GM03348 (cell line): ENCODE measurements around the gene STIM1.
"Not testable (repeated sequence)": the region's sequence is repeated elsewhere in the genome, so short reads cannot be mapped to it uniquely, and the experiment has no call there.

Experiments
- DNase-seq: peaks from one replicate; pipeline ENCODE4 v3.0.0; 2012; ENCODE audit warnings: low spot score

STIM1 gene

DNA sequence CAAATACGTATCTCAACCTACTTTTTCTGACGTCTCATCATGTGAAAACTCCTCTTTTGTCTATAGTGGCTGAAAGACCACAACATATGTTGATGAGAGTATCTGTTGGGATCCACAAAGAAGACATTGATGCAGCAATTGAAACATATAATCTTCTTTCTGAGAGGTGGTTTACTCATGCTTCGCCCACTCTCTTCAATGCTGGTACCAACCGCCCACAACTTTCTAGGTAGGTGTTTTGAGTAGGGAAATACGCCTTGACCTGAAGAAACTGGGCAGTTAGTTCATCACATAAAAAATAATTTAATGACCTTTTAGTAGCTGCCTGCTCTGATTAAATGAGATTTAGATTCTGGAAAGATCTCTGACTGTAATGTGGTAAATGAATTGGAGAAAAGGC lies 256.4 kb downstream of the STIM1 start:
- DNase-seq: no peak

DNA sequence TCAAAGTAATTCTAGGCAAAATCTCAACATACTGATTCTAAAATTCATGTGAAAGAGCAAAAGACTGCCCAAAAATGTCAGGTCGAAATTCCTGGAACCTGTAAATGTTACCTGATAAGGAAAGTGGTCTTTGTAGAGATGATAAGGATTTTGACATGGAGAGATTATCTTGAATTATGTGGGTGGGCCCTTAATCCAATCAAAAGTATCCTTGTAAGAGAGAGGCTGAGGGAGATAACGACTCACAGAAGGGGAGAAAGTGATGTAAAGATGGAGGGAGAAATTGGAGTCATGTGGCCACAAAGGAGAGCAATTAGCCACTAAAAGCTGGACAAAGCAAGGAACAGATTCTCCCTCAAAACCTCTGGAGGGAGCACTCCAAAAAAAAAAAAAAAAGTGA lies 259.7 kb downstream of the STIM1 start:
- DNase-seq: no peak

DNA sequence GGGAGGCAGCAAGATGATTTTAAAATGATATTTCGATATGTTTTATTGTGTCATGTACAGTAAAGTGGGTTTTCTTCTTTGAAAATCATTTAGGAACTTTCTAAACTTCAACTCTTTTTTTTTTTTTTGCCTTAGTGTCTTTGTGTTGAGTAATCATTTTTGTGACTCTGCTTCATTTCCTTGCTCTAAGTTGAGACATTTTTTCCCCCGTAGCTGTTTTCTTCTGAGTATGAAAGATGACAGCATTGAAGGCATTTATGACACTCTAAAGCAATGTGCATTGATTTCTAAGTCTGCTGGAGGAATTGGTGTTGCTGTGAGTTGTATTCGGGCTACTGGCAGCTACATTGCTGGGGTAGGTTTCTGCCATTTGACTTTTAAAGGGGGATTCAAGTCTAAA lies 262.6 kb downstream of the STIM1 start:
- peak; percentile 57 for DNase-seq

DNA sequence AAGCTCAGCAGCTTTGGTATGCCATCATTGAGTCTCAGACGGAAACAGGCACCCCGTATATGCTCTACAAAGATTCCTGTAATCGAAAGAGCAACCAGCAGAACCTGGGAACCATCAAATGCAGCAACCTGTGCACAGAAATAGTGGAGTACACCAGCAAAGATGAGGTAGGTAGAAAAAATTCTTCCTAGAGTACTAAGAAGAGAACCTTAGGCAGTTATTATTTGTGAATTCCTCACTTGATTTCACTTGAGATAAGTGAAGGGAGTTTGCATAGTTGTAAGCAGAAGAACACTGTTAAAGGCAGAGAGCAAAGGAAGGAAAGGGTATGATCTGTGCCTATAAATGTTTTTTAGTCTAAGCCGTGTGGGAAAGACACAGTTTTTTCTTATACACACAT lies 267.8 kb downstream of the STIM1 start:
- no peak for DNase-seq

DNA sequence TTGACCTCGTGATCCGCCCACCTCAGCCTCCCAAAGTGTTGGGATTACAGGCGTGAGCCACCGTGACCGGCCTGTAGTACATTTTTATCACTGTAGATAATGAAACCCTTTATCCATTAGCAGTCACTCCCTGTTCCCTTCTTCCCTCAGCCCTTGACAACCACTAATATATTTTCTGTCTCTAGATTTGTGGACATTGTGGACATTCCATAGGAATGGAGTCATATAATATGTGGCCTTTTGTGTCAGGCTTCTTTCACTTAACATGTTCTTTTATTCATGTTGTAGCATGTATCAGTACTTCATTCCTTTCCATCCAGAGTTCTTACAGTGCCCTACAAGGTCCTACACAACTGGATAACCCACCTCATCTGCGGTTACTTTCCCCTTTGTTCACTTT lies 269.7 kb downstream of the STIM1 start:
- no peak for DNase-seq

DNA sequence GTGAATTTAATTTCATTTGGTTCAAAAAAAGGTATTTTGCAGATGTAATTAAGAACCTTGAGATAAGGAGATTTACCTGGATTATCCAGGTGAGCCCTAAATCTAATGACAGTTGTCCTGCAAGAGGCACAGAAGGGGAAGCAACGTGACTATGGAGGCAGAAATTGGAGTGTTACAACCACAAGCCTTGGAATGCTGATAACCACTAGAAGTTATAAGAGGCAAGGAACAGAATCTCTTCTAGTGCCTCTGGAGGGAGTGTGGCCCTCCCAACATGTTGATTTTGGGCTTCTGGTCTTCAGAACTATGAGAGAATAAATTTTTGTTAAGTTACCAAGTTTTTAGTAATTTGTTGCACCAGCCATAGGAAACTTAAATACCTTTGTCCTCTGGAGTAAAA lies 271.9 kb downstream of the STIM1 start:
- DNase-seq: no peak

DNA sequence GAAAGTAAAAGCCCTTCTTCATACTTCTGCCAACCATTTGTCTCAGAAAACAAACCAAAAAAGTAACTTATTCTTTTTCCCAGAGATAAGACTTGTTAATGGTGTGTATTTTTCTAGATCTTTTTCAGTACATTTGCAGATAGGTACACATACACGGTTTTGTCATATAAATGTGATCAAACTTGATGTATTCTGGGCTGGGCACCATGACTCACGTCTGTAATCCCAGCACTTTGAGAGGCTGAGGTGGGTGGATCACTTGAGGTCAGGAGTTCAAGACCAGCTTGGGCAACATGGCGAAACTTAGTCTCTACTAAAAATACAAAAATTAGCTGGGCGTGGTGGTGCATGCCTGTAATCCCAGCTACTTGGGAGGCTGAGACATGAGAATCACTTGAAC lies 274.8 kb downstream of the STIM1 start:
- DNase-seq: not testable (repeated sequence)

DNA sequence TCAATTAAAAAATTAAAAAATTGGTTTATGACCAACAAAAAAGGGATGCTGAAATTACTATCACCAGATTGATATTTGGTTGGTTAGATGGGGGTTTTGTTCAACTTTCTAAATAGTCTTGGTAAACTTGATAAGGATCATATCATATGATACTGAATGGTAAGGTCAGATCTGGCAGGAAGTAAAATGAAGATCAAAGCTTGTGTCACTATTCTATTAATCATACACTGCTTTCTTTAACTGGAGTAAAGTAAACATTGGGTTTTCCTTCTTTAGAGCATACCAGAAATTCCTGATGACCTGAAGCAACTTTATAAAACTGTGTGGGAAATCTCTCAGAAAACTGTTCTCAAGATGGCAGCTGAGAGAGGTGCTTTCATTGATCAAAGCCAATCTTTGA lies 279.3 kb downstream of the STIM1 start:
- DNase-seq: peak; percentile 8

DNA sequence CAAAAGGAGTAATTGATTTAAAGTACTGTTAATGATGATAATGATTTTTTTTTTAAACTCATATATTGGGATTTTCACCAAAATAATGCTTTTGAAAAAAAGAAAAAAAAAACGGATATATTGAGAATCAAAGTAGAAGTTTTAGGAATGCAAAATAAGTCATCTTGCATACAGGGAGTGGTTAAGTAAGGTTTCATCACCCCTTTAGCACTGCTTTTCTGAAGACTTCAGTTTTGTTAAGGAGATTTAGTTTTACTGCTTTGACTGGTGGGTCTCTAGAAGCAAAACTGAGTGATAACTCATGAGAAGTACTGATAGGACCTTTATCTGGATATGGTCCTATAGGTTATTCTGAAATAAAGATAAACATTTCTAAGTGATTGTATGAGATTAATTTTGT lies 283.0 kb downstream of the STIM1 start:
- no peak for DNase-seq

DNA sequence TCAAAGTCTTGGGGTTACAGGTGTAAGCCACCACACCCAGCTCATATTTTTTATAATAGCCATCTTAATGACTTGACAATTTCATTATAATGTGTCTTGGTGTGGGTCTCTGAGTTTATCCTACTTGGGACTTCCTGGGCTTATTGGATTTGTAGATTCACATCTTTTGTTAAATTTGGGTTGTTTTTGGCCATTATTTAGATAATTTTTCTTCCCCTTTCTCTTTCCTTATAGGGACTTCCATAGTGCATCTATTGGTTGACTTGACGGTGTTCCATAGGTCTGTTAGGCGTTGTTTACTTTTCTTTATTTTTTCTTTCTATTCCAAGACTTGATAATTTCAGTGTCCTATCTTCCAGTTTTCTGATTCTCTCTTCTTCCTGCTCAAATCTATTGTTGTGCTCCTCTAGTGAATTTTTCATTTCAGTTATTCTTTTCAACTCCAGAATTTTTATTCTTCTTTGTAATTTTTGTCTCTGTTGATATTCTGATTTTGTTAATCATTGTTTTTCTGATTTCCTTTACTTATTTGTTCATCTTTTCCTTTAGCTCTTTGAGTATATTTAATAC lies 284.7 kb downstream of the STIM1 start:
- no peak for DNase-seq
